Activated CD4-positive, alpha-beta T cell treated with anti-CD3 and anti-CD28 coated beads for 24 hours (primary cell): ENCODE measurements around the gene SYK.

Experiments used
- DNase-seq, 2 donors: peaks; one replicate each; pipeline ENCODE4 v3.0.0-alpha.2; 2020; ENCODE audit warnings: low read depth in 2 of 2

The SYK gene

GRCh38 chr9:90825586-90825985 is 24.0 kb downstream of the SYK start:
- no peak for DNase-seq

- DNase-seq = no peak
These were observed 24.9 kb downstream of the SYK start for GRCh38 chr9:90826326-90827020.

GRCh38 chr9:90827181-90827871 is 25.7 kb downstream of the SYK start:
- DNase-seq = no peak

GRCh38 chr9:90830051-90830450 is 28.4 kb downstream of the SYK start:
- no peak for DNase-seq

GRCh38 chr9:90830977-90831376 is 29.4 kb downstream of the SYK start:
- no peak for DNase-seq

GRCh38 chr9:90832261-90832660 is 30.6 kb downstream of the SYK start:
- DNase-seq = no peak

GRCh38 chr9:90834828-90835595 is 33.4 kb downstream of the SYK start:
- no peak for DNase-seq

- DNase-seq = no peak
These were observed 34.9 kb downstream of the SYK start for GRCh38 chr9:90836411-90837080.

GRCh38 chr9:90838098-90838497 is 36.5 kb downstream of the SYK start:
- DNase-seq = no peak

- DNase-seq = no peak
These were observed 37.0 kb downstream of the SYK start for GRCh38 chr9:90838581-90839154.

GRCh38 chr9:90839183-90839728 is 37.6 kb downstream of the SYK start:
- no peak for DNase-seq

- DNase-seq = no peak
These were observed 39.1 kb downstream of the SYK start for GRCh38 chr9:90840696-90841095.

GRCh38 chr9:90841213-90841612 is 39.6 kb downstream of the SYK start:
- DNase-seq = no peak

GRCh38 chr9:90841615-90842014 is 40.0 kb downstream of the SYK start:
- DNase-seq = no peak

- DNase-seq = no peak
These were observed 40.7 kb downstream of the SYK start for GRCh38 chr9:90842176-90842777.

- no peak for DNase-seq
These were observed 41.4 kb downstream of the SYK start for GRCh38 chr9:90842996-90843395.

GRCh38 chr9:90843525-90843924 is 41.9 kb downstream of the SYK start:
- DNase-seq = no peak

GRCh38 chr9:90844326-90844725 is 42.7 kb downstream of the SYK start:
- DNase-seq = no peak

GRCh38 chr9:90846770-90847419 is 45.3 kb downstream of the SYK start:
- no peak for DNase-seq

GRCh38 chr9:90847971-90848370 is 46.4 kb downstream of the SYK start:
- DNase-seq = no peak

GRCh38 chr9:90848866-90849265 is 47.2 kb downstream of the SYK start:
- no peak for DNase-seq
